Trophoblast cell (in vitro differentiated cells and primary cell): ENCODE data around the gene GOPC. TPM values are rescaled to one million over a fixed set of nuclear protein-coding genes. Genes with fewer than 3 reads are reported as not detected.
"Not testable (repeated sequence)": the region's sequence is repeated elsewhere in the genome, so short reads cannot be mapped to it uniquely, and the experiment has no call there.

Source experiments
- DNase-seq, 2 donors: peaks; one replicate each; pipeline ENCODE4 v3.0.0-alpha.2; 2016
- H2AFZ ChIP-seq: 2 replicates; pipeline ENCODE4 v1.6.1; 2013; ENCODE audit warnings: low read length, moderate library complexity, mild to moderate bottlenecking; ENCODE audit not compliant: insufficient read depth, poor library complexity
- H2AK5ac ChIP-seq: 2 replicates; pipeline ENCODE4 v1.6.1; 2013; ENCODE audit warnings: mild to moderate bottlenecking, low read length
- H2BK120ac ChIP-seq: 2 replicates; pipeline ENCODE4 v1.6.1; 2013; ENCODE audit warnings: low read length, mild to moderate bottlenecking, moderate library complexity; ENCODE audit not compliant: insufficient read depth, poor library complexity
- H2BK12ac ChIP-seq: 2 replicates; pipeline ENCODE4 v1.6.1; 2013; ENCODE audit warnings: mild to moderate bottlenecking, low read length, moderate library complexity
- H2BK5ac ChIP-seq: 2 replicates; pipeline ENCODE4 v1.6.1; 2013; ENCODE audit warnings: low read length, low read depth, moderate library complexity, mild to moderate bottlenecking; ENCODE audit not compliant: poor library complexity
- H3K14ac ChIP-seq: 2 replicates; pipeline ENCODE4 v1.6.1; 2013; ENCODE audit warnings: mild to moderate bottlenecking, low read length
- H3K18ac ChIP-seq: 2 replicates; pipeline ENCODE4 v1.6.1; 2013; ENCODE audit warnings: mild to moderate bottlenecking, low read length
- H3K23ac ChIP-seq: 2 replicates; pipeline ENCODE4 v1.6.1; 2013; ENCODE audit warnings: low read length
- H3K27ac ChIP-seq: 2 replicates; pipeline ENCODE4 v1.5.1; 2013; ENCODE audit warnings: low read depth, mild to moderate bottlenecking, inconsistent platforms, low read length, moderate library complexity
- H3K27me3 ChIP-seq: 2 replicates; pipeline ENCODE4 v1.6.1; 2013; ENCODE audit warnings: inconsistent platforms, mild to moderate bottlenecking, low read length, moderate library complexity; ENCODE audit not compliant: insufficient read depth
- H3K36me3 ChIP-seq, 2 experiments: 1 replicate in 1 of 2; 2 replicates in 1 of 2; pipeline ENCODE4 v1.6.1; 2013; ENCODE audit warnings: low read length in 2 of 2, mild to moderate bottlenecking in 2 of 2, moderate library complexity in 1 of 2; ENCODE audit not compliant: insufficient read depth in 2 of 2, control insufficient read depth in 1 of 2
- H3K4ac ChIP-seq: 2 replicates; pipeline ENCODE4 v1.6.1; 2013; ENCODE audit warnings: low read depth, mild to moderate bottlenecking, low read length, moderate library complexity
- H3K4me1 ChIP-seq, 2 experiments: 1 replicate in 1 of 2; 2 replicates in 1 of 2; pipeline ENCODE4 v1.6.1; 2013; ENCODE audit warnings: low read length in 2 of 2, mild to moderate bottlenecking in 2 of 2, moderate library complexity in 1 of 2; ENCODE audit not compliant: insufficient read depth in 2 of 2, control insufficient read depth in 1 of 2
- H3K4me2 ChIP-seq: 2 replicates; pipeline ENCODE4 v1.6.1; 2013; ENCODE audit warnings: inconsistent platforms, mild to moderate bottlenecking, low read length, moderate library complexity
- H3K4me3 ChIP-seq: 2 replicates; pipeline ENCODE4 v1.5.1; 2013; ENCODE audit warnings: mild to moderate bottlenecking, low read depth, low read length, inconsistent platforms
- H3K79me1 ChIP-seq: one replicate; pipeline ENCODE4 v1.6.1; 2013; ENCODE audit warnings: low read length
- H3K79me2 ChIP-seq: 2 replicates; pipeline ENCODE4 v1.6.1; 2013; ENCODE audit warnings: low read length, mild to moderate bottlenecking; ENCODE audit not compliant: control insufficient read depth, insufficient read depth, poor library complexity
- H3K9ac ChIP-seq: 2 replicates; pipeline ENCODE4 v1.6.1; 2013; ENCODE audit warnings: mild to moderate bottlenecking, low read length
- H3K9me3 ChIP-seq: 2 replicates; pipeline ENCODE4 v1.6.1; 2013; ENCODE audit warnings: low read depth, mild to moderate bottlenecking, control low read depth, inconsistent platforms, low read length; ENCODE audit not compliant: insufficient read depth
- H4K12ac ChIP-seq: 2 replicates; pipeline ENCODE4 v1.6.1; 2013; ENCODE audit warnings: low read depth, mild to moderate bottlenecking, low read length, moderate library complexity
- H4K8ac ChIP-seq: 2 replicates; pipeline ENCODE4 v1.6.1; 2013; ENCODE audit warnings: low read depth, mild to moderate bottlenecking, low read length, moderate library complexity
- H4K91ac ChIP-seq: one replicate; pipeline ENCODE4 v1.6.1; 2013; ENCODE audit warnings: low read depth, mild to moderate bottlenecking, low read length, moderate library complexity
- WGBS: extraction: QIAGEN DNeasy Blood & Tissue Kit; methylation state at CpG from one replicate; pipeline ENCODE4 v1.1.7; 2013; ENCODE audit warnings: missing lambda C conversion rate; ENCODE audit not compliant: insufficient read length, insufficient coverage; ENCODE audit errors: extremely low coverage; 5-methylcytosine and 5-hydroxymethylcytosine counted together
- polyA plus RNA-seq: library from polyadenylated mRNA; stranded (reverse); fragments of 200-250 nt; gene quantifications from 2 replicates; pipeline ENCODE4 v1.2.3, GENCODE V29; 2013

GOPC gene
- polyA plus RNA-seq = 39.9 and 40.5 TPM in 2 replicates

DNA sequence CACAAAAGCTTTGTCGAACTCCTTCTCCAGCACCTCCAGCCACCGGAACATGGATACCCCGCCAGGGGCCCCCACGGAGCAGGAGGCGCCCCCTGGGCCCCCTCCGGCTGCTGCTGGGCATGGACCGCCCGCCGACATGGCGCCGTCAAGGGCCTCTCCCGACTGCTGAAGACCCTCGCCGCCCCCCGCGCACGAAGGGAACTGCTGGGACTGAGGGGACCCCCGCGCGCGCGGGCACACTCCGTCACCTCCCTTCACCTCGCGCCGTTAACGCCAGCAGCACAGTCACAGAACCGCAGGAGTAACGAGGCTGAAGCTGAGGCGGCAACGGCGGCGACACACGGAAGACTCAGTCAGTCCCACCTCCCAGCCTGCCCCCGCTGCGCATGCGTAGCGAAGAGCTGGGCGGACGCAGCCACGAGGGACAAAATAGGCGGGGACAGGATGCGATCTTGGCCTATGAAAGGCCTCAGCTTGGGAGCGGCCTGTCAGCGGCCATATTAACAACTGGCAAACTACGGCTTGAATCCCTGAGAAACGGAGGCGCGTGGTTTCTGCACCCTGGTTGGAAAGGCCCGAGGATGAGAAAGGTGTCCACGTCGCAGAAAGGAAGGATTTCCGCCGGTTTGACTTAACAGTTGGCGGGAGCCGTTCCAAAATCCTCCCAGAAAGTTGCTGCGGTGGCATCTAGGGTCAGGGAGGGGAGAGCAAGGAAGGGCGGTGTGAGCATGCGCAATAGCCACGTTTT lies at the start of gene GOPC:
Gene GOPC, minus strand, starts transcription at position 361 of the 748 bp plus-strand sequence. Its CDS starts 223 bp downstream, at position 138.
- Histone ChIP-seq H3K27ac (peak within 1 kb of the TSS; percentile 92), H4K12ac (peak within 1 kb of the TSS; percentile 73), H3K9ac (peak within 1 kb of the TSS; percentile 96), H3K79me2 (peaks cover 7% of the 10 kb centered on the region), H3K27me3 (no peaks in the 10 kb centered on the region), H2AK5ac (peak within 1 kb of the TSS; percentile 46), H2BK5ac (peak within 1 kb of the TSS; percentile 70), H3K4me1 (peaks cover 0 to 2% of the 10 kb centered on the region in 2 experiments), H4K8ac (peak within 1 kb of the TSS; percentile 87), H3K23ac (no peak within 1 kb of the TSS), H2AFZ (peak within 1 kb of the TSS; percentile 76), H2BK12ac (no peak within 1 kb of the TSS), H3K4me2 (peak within 1 kb of the TSS; percentile 96), H3K79me1 (peaks cover 9% of the 10 kb centered on the region), H3K36me3 (peaks cover 0 to 7% of the 10 kb centered on the region in 2 experiments), H3K14ac (peak within 1 kb of the TSS; percentile 87), H3K4ac (peak within 1 kb of the TSS; percentile 96), H2BK120ac (peak within 1 kb of the TSS; percentile 65), H3K9me3 (no peaks in the 10 kb centered on the region), H3K18ac (peak within 1 kb of the TSS; percentile 58), H3K4me3 (peak within 1 kb of the TSS; percentile 100), H4K91ac (peak within 1 kb of the TSS; percentile 68)
- WGBS = no CpG with 5 or more reads among the region's 60 CpGs
- DNase-seq = peak; percentile 98 to 100

DNA sequence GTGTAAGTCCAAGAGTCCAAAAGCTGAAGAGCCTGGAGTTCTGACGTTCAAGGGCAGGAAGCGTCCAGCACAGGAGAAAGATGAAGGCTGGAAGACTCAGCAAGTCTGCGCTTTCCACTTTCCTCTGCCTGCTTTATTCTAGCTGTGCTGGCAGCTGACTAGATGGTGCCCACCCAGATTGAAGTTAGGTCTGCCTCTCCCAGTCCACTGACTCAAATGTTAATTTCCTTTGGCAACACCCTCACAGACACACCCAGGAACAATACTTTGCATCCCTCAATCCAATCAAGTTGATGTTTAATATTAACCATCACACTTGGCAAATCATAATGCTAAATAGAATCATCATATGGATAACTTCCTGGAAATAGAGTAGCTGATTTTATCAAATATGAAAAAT lies 49.7 kb upstream of the GOPC start:
- not testable (repeated sequence) for H2BK12ac ChIP-seq, H2BK120ac ChIP-seq, H3K4me3 ChIP-seq, H3K14ac ChIP-seq, H4K12ac ChIP-seq, H3K4ac ChIP-seq, H2AFZ ChIP-seq, H2BK5ac ChIP-seq, H4K91ac ChIP-seq, H3K36me3 ChIP-seq, H3K27ac ChIP-seq, H3K18ac ChIP-seq, H3K27me3 ChIP-seq, H3K9me3 ChIP-seq, H3K4me1 ChIP-seq, DNase-seq, H3K79me2 ChIP-seq, H4K8ac ChIP-seq, H3K23ac ChIP-seq, H3K4me2 ChIP-seq, H3K9ac ChIP-seq, H3K79me1 ChIP-seq, H2AK5ac ChIP-seq
- WGBS = no CpG with 5 or more reads among the region's 3 CpGs

DNA sequence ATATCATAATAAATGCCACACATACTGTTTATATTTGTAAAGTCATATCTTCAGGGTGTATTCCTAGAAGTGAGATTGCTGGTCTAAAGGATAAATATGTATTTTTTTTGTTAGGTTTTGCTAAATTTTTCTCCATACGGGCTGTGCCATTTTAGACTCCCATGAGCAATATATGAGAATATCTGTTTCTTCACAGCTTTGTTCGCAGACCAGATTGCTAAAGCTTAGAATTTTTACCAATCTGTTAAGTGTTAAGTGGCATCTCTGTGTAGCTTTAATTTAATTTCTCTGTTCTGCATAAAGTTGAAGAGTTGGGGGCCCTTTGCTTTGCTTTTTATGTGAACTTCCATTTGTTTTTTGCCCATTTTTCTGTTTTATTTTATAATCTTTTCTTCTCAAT lies 40.7 kb upstream of the GOPC start:
- Histone ChIP-seq H3K27ac (no peak overlapping the region), H4K12ac (no peak overlapping the region), H3K18ac (no peak overlapping the region), H4K8ac (no peak overlapping the region), H3K9me3 (no peaks in the 10 kb centered on the region), H3K14ac (no peak overlapping the region), H3K9ac (no peak overlapping the region), H3K4ac (no peak overlapping the region), H3K23ac (no peak overlapping the region), H3K4me1 (no peaks in the 10 kb centered on the region), H3K79me1 (no peaks in the 10 kb centered on the region), H2BK5ac (no peak overlapping the region), H3K79me2 (no peaks in the 10 kb centered on the region), H4K91ac (no peak overlapping the region), H2AFZ (no peak overlapping the region), H3K27me3 (no peaks in the 10 kb centered on the region), H3K4me2 (no peak overlapping the region), H3K4me3 (no peak overlapping the region), H3K36me3 (no peaks in the 10 kb centered on the region), H2BK12ac (no peak overlapping the region), H2BK120ac (no peak overlapping the region), H2AK5ac (no peak overlapping the region)
- DNase-seq = no peak
- no CpG with 5 or more reads among the region's 2 CpGs for WGBS

DNA sequence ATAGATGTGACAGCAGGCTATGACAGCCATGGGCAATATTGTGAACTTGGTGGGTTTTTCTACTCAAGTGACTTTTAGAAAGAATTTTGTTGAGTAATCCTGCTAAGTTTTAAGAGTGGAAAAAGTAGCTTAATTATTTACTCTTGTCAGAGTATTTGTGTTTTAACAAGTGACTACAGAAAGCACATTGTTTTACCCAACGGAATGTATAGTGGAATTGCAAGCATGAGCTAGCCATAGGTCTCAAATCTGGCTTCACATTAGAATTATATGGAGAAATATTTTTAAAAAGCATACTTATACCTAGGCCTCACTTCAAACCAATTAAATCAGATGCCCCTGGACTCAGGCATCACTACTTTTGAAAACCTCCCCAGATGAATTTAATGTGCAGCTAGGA lies 35.5 kb upstream of the GOPC start:
- Histone ChIP-seq H2BK12ac (no peak overlapping the region), H3K36me3 (no peaks in the 10 kb centered on the region), H3K4me2 (no peak overlapping the region), H4K8ac (no peak overlapping the region), H3K79me2 (no peaks in the 10 kb centered on the region), H3K18ac (no peak overlapping the region), H3K4me3 (no peak overlapping the region), H3K14ac (no peak overlapping the region), H4K91ac (no peak overlapping the region), H3K79me1 (no peaks in the 10 kb centered on the region), H3K27ac (no peak overlapping the region), H2BK120ac (no peak overlapping the region), H3K9me3 (no peaks in the 10 kb centered on the region), H3K23ac (no peak overlapping the region), H2BK5ac (no peak overlapping the region), H2AK5ac (no peak overlapping the region), H3K4me1 (no peaks in the 10 kb centered on the region), H3K4ac (no peak overlapping the region), H3K9ac (no peak overlapping the region), H2AFZ (no peak overlapping the region), H4K12ac (no peak overlapping the region), H3K27me3 (no peaks in the 10 kb centered on the region)
- peak in 1 of 2 donors; percentile 3 for DNase-seq
- WGBS = no CpG with 5 or more reads among the region's 1 CpG
